ENCODE results near the gene ECE2.
"Not testable (repeated sequence)": the region's sequence is repeated elsewhere in the genome, so short reads cannot be mapped to it uniquely, and the experiment has no call there.

Gene ECE2

GRCh38 chr3:184241141-184241446 is 34.7 kb upstream of the ECE2 start:
- no peak for DNase-seq

DNA sequence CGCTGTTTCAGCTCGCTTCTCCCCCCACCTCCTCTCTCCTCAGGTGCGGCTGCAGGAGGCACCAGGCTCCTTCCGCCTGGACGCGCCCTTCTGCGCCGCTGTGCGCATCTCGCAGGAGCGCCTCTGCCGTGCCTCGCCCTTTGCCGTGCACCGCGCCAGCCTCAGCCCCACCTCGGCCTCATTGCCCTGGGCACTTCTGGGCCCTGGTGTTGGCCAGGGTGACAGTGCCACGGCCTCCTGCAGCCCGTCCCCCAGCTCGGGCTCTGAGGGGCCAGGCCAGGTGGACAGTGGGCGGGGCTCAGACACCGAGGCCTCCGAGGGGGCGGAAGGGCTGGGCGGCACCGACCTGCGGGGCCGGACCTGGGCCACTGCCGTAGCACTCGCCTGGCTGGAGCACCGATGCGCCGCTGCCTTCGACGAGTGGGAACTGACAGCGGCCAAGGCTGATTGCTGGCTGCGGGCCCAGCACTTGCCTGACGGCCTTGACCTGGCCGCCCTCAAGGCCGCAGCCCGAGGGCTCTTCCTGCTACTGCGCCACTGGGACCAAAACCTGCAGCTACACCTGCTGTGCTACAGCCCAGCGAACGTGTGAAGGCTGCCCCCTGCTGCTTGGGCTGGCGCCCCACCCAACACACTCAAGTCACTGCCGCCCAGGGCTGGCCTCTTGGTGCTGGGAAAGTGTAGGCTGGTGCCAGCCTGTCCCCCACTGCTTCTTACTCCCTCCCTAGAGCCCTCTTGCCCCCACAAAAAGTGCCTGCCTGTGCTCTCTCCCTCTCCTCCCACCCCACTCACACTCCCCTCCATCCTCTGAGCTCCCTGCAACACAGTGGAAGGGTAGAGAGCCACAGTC is 34.1 kb upstream of the ECE2 start:
- no peak for DNase-seq

DNA sequence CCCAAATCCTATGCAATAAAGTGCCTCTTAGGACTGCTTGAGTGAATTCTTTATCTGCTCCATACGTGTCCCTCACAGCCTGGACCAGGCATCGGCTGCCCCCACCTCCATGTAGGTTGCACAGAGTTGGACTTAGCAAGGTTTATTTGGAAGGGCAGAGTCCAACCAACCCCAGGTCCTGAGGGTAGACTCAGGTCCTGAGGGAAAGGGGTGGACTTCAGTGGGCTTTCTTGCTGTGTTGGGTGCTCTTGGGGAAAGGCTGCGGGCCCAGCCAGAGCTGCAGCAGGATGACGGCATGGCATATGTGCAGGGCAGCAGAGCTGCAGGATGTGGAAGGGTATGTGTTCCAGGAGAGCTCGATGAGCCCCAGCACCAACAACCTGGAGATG is 33.5 kb upstream of the ECE2 start:
- DNase-seq = no peak

DNA sequence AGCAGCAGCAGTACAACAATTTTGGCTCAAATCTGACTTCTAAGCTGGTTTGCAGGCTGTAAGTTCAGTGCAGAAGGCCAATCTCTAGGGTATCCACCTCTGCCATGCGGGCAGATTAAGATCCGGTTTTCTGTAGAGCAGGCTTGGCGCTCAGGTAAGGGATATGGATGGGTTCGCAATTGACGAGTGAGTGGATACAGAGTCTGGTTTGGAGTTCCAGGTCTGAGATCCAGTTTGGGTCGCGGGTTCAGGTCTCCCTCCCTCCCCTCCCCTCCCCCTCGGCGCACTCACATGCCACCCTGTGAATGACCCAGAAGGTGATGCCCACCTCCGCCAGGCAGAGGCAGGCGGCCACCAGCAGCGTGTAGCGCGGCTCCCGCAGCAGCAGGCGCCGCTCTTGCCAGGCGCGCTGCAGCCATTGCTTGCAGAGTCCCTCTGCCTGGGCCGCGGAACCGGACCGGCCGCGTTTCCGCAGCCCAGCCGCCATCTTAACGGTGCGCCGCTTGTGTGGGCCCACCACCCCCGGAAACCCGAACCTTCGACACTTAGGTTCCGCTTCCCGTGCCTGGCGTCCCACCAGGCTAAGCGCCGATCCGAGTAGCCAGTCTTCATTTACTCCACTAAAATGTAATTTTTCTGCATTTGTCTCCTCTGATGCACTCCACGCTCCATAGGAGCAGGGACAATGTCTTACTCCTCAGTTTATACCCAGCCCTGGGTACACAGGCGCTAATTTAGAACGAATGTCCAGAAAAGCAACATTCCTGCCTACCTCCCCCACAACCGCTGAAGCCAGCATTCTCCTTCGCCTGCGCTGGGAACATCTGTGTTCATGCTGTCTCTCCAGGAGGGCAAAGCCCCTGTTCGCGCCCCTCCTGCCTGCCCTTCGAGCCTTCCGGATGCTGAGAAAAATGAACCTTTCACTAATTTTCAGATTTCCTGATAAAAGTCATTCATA is 27.1 kb upstream of the ECE2 start, which contains the start of gene ALG3:
TSS of gene ALG3 (minus strand) at position 509 of the 958 bp plus-strand sequence. CDS start at position 487, 22 bp downstream.
- peak; percentile 96 for DNase-seq

- DNase-seq = peak; percentile 99
Observed at GRCh38 chr3:184249412-184250166, 26.2 kb upstream of the ECE2 start, which contains the start of gene EEF1AKMT4. Gene EEF1AKMT4, plus strand, starts transcription at chr3:184249672. Its CDS starts 23 bp downstream, at chr3:184249695.

GRCh38 chr3:184250167-184250828 is 25.5 kb upstream of the ECE2 start:
- peak; percentile 96 for DNase-seq

DNA sequence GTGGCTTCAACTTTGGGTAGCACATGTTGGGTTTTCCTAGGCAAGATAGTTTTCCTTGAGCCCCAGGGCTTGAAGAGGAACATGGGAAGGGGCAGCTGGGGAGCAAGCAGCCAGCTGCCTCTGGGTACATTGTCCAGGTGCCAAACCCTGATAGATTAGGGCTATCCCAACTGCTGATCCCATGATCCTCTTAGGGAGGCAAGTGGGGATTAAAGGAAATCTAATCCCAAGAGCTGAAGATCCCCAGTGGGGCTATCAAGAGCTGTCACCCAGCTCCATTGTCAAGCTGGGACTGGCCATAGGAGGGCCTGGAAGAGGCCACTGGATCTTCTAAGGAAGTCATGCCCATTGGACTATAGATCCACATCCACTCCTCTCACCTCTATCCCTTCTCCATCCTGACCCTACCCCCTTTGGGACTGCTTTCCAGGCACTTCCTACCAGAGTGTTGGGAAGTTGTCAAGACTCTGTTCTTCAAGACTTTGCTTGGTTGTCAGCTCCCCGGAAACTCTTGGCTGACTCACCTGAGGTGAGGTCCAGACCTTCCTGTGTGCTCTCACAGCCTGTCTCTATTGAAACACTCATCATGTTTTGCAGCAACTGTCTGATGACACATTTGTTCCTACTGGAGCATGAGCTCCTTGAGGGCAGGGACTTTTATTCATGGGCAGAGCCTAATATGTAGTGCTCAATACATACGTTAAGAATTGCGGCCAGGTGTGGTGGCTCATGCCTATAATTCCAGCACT is 20.4 kb upstream of the ECE2 start:
- peak; percentile 71 for DNase-seq

DNA sequence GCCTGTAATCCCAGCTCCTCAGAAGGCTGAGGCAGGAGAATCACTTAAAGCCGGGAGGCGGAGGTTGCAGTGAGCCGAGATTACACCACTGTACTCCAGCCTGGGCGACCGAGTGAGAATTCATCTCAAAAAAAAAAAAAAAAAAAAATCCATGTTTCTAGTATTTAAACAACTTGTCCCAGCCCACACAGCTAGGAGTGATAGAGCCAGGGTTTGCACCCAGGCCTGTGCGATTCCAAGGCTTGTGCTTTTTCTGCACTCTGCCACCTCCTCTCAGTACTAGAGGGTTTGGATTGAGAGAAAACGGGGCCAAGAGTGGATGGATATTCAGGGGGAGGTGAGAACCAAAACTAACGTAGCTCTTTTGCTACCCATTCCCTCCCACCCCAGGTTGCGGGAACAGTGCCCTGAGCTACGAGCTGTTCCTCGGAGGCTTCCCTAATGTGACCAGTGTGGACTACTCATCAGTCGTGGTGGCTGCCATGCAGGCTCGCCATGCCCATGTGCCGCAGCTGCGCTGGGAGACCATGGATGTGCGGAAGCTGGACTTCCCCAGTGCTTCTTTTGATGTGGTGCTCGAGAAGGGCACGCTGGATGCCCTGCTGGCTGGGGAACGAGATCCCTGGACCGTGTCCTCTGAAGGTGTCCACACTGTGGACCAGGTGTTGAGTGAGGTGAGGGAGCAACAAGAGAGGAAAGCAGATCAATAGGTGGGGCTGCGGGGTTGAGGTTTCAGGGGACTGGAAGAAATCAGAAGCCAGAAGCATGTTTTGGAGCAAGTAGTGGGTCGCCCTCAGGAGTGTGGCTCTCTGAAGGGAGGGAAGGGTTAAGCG is 18.5 kb upstream of the ECE2 start:
- no peak for DNase-seq

- no peak for DNase-seq
Observed at GRCh38 chr3:184258926-184259325, 16.9 kb upstream of the ECE2 start.

GRCh38 chr3:184259396-184259877 is 16.4 kb upstream of the ECE2 start:
- DNase-seq = no peak

DNA sequence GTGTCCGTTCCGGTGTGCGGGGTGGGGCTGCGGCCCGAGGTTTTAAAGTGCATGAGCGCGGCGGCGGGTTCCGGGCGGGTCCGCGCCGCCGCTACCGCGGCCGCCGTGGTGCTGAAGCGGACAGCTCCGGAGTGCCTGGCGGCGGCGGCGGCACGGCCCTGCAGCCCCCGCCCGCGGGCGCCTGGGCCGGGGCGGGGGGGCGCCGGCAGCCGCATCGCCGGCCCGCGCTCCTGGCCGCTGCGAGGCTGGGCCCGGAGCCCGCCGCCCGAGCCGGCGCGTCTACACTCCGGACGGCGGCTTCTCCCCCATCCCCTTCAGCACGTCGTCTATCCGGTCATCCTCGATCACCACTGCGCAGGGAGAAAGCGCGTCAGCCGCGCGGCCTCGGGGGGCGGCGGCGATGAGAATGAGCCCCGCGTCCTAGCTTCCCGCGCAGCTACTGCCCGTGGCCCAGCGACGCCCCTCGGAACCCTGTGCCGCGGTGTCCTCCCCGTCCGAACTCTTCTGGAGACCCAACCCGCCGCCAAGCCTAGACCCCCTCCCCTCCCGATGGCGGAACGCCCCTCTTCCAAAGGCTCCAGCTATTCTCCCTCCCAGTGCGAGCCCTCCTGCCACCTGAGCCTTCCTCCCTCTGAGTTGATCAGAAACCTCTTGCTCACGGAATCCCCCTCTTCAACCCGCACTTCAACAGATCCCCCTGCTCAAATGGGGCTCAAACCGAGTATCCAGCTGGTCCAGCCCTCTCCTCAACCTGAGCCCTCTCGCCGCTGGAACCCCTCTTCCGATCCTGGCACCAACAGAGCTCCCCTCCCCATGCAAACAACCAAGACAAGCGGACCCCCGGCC is 15.7 kb upstream of the ECE2 start:
- DNase-seq = peak; percentile 78

GRCh38 chr3:184260724-184261269 is 15.0 kb upstream of the ECE2 start:
- DNase-seq = peak; percentile 67

- peak; percentile 85 for DNase-seq
Observed at GRCh38 chr3:184261270-184261853, 14.5 kb upstream of the ECE2 start, which contains the start of gene CAMK2N2. Gene CAMK2N2, minus strand, starts transcription at chr3:184261553. Its CDS starts 268 bp downstream, at chr3:184261285.

- peak; percentile 72 for DNase-seq
Observed at GRCh38 chr3:184261854-184262763, 13.7 kb upstream of the ECE2 start.

DNA sequence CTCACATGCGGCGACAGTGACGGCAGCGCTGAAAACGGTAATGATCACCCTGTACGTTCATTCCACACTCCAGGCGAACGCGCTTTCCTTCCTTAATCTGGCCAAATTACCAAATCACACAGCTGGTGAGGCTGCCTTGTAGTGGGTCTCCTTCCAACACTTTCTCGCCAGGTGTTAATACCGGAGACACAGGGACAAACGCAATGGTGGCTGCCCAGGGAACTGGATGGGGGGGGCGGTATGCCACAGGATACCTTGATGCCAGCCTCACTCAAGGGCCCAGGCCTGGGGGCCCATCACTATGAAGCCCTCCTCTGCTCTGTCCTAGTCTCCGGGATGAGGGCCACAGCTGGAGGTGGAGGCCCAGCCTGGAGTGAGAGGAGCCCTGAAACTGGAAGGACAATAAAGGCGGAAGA is 13.1 kb upstream of the ECE2 start:
- DNase-seq = no peak

DNA sequence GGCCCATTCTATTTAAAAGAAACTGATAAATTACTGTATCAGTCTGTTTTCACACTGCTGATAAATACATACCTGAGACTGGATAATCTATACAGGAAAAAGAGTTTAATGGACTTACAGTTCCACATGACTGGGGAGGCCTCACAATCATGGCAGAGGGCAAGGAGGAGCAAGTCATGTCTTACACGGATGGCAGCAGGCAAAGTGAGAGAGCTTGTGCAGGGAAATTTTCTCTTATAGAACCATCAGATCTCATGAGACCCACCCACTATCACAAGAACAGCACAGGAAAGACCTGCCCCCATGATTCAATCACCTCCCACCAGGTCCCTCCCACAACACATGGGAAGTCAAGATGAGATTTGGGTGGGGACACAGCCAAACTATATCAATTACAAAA is 8.6 kb upstream of the ECE2 start:
- not testable (repeated sequence) for DNase-seq

DNA sequence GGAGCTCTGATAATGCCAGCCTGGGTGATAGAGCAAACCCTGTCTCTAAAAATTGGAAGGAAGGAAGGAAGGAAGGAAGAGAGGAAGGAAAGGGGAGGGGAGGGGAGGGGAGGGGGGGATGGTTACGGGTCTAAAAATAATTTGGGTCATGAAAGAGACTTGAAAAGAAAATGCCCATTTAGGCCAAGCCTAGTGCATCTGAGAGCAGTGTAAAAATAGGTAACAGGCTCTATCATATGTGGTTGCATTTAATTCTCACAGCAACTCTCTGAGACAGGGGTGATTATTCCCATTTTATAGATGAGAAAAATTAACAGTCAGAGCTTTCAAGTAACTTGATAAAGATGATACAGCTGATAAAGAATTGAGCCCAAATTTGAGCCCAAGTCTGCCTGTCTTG is 3.6 kb upstream of the ECE2 start:
- no peak for DNase-seq

- DNase-seq = no peak
Observed at GRCh38 chr3:184275381-184275701, 481 bp upstream of the ECE2 start.
